Fibroblast of lung (primary cell): Measurements from ENCODE around the gene FMO4.

Experiments used
- CTCF ChIP-seq, 2 donors: IDR thresholded peaks in 1 of 2; conservative IDR thresholded peaks in 1 of 2; 1 replicate in 1 of 2; 2 replicates in 1 of 2; pipeline ENCODE4 v1.5.1; 2011 to 2012; ENCODE audit warnings: low read length in 2 of 2, control low read depth in 1 of 2, inconsistent platforms in 1 of 2, low read depth in 1 of 2, mild to moderate bottlenecking in 1 of 2
- EZH2 ChIP-seq: IDR thresholded peaks from 2 replicates; pipeline ENCODE4 v1.5.1; 2012; ENCODE audit warnings: low read length, control low read depth, mild to moderate bottlenecking; ENCODE audit errors: missing control alignments

GRCh38 chr1:171280599-171280998, 33.4 kb upstream of the FMO4 start:
- TF ChIP-seq CTCF (conservative IDR thresholded peaks at IDR 0.05 in 1 of 2, IDR thresholded peaks at IDR 0.05 in 1 of 2; ENCODE audit: low read depth in 1 of 2, low read length in 2 of 2) (no peak), EZH2 (no peak)
